ENCODE results near the gene CAPN9. TPM values are rescaled to one million over a fixed set of nuclear protein-coding genes. Genes with fewer than 3 reads are reported as not detected.

Gene CAPN9
- total RNA-seq, 4 donors from 2014 or later = not detected

DNA sequence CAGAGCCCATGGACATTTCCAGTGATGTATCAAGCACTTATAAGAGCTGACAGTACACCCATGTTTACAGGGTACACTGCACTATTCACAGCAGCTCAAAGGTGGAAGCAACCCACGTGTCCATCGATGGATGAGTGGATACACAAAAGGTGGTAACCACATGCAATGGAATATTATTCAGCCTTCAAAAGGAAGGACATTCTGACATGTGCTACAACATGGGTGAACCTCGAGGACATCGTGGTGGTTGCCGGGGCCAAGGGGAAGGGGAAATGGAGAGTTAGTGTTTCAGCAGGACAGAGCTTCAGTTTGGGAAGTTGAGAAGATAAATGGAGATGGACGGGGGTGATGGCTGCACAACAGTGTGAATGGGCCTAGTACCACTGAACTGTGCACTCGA lies 42.4 kb upstream of the CAPN9 start:
- Histone ChIP-seq H3K27me3 (no peaks in the 10 kb centered on the region), H3K4me1 (peaks cover 6 to 14% of the 10 kb centered on the region in 2 donors), H3K27ac (no peak overlapping the region), H3K4me3 (no peak overlapping the region), H3K9me3 (no peaks in the 10 kb centered on the region), H3K36me3 (no peaks in the 10 kb centered on the region)
- intact Hi-C loops (cut with DNase I; ENCODE audit: low total_unique reads) (no loop called here), in situ Hi-C loops (cut with MboI; ENCODE audit: low sequenced_read_pairs in 4 of 4) (no loop called here)
- TF ChIP-seq POLR2A (IDR thresholded peaks at IDR 0.05) = no peak
- TF ChIP-seq, protein P1, sequence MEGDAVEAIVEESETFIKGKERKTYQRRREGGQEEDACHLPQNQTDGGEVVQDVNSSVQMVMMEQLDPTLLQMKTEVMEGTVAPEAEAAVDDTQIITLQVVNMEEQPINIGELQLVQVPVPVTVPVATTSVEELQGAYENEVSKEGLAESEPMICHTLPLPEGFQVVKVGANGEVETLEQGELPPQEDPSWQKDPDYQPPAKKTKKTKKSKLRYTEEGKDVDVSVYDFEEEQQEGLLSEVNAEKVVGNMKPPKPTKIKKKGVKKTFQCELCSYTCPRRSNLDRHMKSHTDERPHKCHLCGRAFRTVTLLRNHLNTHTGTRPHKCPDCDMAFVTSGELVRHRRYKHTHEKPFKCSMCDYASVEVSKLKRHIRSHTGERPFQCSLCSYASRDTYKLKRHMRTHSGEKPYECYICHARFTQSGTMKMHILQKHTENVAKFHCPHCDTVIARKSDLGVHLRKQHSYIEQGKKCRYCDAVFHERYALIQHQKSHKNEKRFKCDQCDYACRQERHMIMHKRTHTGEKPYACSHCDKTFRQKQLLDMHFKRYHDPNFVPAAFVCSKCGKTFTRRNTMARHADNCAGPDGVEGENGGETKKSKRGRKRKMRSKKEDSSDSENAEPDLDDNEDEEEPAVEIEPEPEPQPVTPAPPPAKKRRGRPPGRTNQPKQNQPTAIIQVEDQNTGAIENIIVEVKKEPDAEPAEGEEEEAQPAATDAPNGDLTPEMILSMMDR (IDR thresholded peaks at IDR 0.05 in 4 of 5, conservative IDR thresholded peaks at IDR 0.05 in 1 of 5) = no peak
- ATAC-seq (no peak), DNase-seq (no peak)

DNA sequence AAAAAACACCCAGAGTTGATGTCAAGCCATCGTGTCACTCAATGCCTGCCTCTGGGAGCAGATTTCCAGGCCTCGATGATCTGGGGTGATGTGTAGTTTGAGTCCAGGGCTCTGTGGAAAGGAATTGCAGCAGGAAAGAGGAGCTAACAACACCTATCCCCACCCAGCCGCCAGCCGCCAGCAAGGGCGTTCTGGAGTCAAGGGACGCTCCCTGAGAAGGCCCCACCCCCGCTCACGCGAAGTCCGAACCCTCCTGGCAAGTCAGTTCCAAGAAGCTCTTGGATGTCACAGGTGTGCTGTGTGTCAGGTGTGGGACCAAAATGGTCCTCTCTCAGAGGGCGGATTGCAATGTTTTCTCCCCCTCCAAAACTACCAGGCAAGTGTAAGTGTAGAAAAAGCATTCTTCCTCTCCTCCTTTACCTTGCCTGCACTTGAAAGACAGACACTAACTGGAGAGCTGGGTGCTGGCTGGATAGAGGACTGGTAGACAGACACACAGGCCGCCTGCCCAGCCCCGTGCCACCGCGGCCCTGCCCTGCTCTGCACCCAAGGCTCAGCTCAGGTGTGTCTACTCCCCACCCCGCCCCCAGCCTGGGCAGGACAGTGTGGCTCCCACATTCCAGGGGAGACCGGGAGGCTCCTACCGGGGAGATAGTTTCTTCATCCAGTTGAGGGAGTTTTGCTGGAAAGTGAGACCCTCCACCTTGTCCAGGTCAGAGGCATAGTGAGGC lies 41.7 kb upstream of the CAPN9 start:
- DNase-seq (no peak), ATAC-seq (no peak)
- no peak for TF ChIP-seq POLR2A (IDR thresholded peaks at IDR 0.05)
- TF ChIP-seq, protein P1 (IDR thresholded peaks at IDR 0.05 in 4 of 5, conservative IDR thresholded peaks at IDR 0.05 in 1 of 5) = no peak
- peaks cover 6 to 14% of the 10 kb centered on the region in 2 donors for H3K4me1 ChIP-seq
- H3K4me3 ChIP-seq = no peak overlapping the region
- intact Hi-C loops (cut with DNase I; ENCODE audit: low total_unique reads) (no loop called here), in situ Hi-C loops (cut with MboI; ENCODE audit: low sequenced_read_pairs in 4 of 4) (no loop called here)
- H3K9me3 ChIP-seq = no peaks in the 10 kb centered on the region
- no peaks in the 10 kb centered on the region for H3K36me3 ChIP-seq
- no peak overlapping the region for H3K27ac ChIP-seq
- H3K27me3 ChIP-seq = no peaks in the 10 kb centered on the region

DNA sequence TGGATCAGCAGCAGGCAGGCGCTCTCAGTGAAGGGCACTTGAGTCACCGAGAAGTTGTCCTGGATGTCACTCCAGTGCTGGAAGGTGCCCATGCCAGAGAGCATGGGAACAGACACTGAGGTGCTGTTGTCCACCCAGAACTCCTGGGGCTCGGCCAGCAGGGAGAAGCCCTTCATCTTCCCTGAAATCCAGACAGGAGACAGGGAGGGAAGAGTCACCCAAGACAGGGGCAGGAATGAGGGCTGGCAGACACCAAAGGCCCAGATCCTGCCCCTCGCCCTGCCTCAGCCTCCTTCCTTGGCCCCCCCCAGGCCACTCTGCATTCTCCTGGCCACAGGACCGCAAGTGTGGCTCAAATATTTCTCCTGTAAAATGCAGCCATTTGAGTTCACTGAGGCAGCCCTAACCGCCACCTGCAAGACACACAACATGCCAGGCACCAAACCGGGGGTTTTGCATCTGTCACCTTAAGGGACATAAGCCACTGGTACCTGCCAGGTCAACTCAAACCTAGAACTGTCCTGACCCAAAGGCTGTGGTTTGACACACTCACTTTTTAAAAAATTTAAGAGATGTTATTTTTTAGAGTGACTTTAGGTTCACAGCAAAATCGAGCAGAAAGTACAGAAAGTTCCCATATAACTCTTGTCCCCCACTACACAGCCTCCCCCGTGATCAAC lies 41.0 kb upstream of the CAPN9 start:
- Histone ChIP-seq H3K4me3 (no peak overlapping the region), H3K4me1 (peaks cover 6 to 14% of the 10 kb centered on the region in 2 donors), H3K27ac (no peak overlapping the region), H3K36me3 (no peaks in the 10 kb centered on the region), H3K27me3 (no peaks in the 10 kb centered on the region), H3K9me3 (no peaks in the 10 kb centered on the region)
- no peak for TF ChIP-seq POLR2A (IDR thresholded peaks at IDR 0.05)
- TF ChIP-seq, protein P1 (IDR thresholded peaks at IDR 0.05 in 4 of 5, conservative IDR thresholded peaks at IDR 0.05 in 1 of 5) = no peak
- in situ Hi-C loops (cut with MboI; ENCODE audit: low sequenced_read_pairs in 4 of 4) (no loop called here), intact Hi-C loops (cut with DNase I; ENCODE audit: low total_unique reads) (no loop called here)
- no peak for ATAC-seq
- DNase-seq = no peak

DNA sequence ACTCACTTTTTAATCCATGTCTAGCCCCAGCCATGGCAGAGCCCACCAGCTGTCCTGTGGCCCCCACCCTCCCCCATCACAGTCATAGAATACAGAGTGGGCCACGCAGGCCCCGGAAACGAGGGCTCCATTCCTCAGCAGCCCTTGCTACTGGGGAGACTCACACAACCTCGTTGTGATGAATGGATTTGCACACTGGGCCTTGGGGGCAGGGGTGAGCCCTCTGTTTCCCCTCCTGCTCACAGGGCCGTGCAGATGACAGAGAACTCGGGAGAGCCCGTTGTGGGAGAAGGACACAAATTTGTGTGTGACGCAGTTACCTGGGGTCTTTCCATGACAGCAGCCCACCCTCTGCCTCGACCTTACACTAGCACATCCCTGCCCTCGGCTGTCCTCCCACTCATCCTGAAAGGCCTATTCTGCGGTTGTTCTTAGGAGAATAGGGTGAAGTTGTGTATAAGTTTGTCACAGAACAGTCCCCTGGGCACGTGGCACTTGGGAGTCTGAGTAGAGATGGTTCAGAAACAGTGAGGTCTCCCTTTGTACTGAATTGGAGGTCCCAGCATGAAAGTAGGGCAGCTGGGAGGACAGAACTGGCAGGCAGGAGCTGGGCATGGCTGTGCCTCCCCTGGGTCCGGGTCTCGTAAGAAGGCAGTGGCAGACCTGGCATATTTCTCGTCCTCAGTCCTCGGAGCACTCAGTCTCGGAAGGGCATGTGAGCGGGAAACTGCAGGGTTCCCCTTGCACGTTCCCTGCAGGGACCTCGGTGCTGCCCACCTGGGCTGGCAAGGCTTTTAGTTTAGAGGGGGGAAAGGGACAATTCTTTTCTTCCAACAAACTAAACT lies 40.1 kb upstream of the CAPN9 start:
- Histone ChIP-seq H3K36me3 (no peaks in the 10 kb centered on the region), H3K27ac (no peak overlapping the region), H3K27me3 (no peaks in the 10 kb centered on the region), H3K4me1 (peaks cover 8 to 14% of the 10 kb centered on the region in 2 donors), H3K9me3 (no peaks in the 10 kb centered on the region), H3K4me3 (no peak overlapping the region)
- in situ Hi-C loops (cut with MboI; ENCODE audit: low sequenced_read_pairs in 4 of 4) (no loop called here), intact Hi-C loops (cut with DNase I; ENCODE audit: low total_unique reads) (no loop called here)
- ATAC-seq = no peak
- TF ChIP-seq POLR2A (IDR thresholded peaks at IDR 0.05) = no peak
- TF ChIP-seq, protein P1 (IDR thresholded peaks at IDR 0.05 in 4 of 5, conservative IDR thresholded peaks at IDR 0.05 in 1 of 5) = no peak
- DNase-seq = no peak

All from gastrocnemius medialis (tissue), 4 donors.